HuH-7 (cell line): ENCODE results near the gene LRRC28.

Source experiments
- DNase-seq: peaks from one replicate; pipeline ENCODE4 v3.0.0; 2011; ENCODE audit warnings: low spot score

The LRRC28 gene

DNA sequence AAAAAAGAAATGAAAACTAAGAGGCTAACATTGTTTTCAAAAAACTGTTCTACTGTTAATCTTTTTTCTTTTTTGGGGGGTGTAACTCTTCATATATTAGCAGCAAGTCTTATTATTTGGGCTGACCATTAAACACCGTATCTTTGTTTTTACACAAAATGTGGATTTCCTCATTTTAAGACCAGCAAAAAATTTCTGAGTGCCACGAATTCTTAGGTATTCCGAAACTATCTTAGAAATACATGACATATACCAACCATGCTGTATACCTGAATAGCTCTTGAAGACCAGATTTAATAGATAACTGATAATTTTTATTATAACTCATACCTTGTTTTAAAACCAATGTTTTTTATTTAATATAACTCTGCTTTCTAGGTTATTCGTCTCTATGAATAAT is 1.3 kb upstream of the LRRC28 start:
- no peak for DNase-seq

- no peak for DNase-seq
Measured at GRCh38 chr15:99250494-99250856, 806 bp upstream of the LRRC28 start.

GRCh38 chr15:99252326-99252725 is 1.0 kb downstream of the LRRC28 start:
- DNase-seq = no peak

- DNase-seq = no peak
Measured at GRCh38 chr15:99253381-99254090, 2.3 kb downstream of the LRRC28 start.

DNA sequence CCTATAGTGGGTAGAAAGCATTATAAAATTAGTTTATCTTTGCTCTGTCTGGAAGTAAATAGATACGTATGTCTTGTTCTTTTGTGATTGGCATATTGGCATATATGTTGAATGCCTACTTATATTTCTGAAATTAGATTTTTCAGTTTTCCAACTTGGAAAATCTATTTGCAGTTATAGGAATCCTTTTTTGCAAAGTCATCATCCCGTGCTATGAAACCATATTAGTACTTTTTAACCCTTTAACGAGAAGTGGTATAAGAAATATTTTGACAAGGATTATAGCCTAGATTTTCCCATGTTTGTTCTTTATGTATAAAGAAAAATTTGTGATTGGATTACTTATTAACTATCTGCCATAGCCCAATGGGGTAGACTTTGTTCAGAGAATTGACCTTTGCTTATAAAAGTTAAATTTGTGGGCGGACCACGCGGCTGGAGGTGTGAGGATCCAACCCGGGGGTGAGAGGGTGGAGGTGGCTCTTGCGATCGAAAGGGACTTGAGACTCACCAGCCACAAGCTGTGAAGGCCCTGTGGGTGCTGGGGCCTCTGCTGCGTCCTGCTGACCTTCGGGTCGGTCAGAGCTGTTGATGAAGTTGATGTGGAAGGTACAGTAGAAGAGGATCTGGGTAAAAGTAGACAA is 5.9 kb downstream of the LRRC28 start:
- DNase-seq = peak; percentile 26

DNA sequence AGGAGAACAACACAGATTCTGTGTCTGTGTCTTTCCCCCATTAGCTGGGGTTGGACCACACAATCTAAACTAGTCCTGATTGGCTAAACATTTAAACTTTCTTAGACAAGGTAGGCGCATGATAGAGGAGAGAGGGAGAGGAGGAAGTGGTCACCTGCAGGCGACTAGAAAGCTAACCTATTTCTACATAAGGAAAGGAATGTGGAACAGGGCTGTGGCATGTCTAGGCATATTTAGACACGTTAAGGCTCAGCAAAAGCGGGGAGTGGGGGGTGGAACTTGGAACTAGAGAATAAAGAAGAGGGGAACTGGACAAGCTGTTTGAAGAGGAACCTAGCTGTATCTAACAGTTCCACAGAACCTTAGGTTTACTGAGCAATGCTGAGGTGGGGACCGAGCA is 12.8 kb downstream of the LRRC28 start:
- no peak for DNase-seq

- DNase-seq = no peak
Measured at GRCh38 chr15:99265541-99266070, 14.3 kb downstream of the LRRC28 start.

DNA sequence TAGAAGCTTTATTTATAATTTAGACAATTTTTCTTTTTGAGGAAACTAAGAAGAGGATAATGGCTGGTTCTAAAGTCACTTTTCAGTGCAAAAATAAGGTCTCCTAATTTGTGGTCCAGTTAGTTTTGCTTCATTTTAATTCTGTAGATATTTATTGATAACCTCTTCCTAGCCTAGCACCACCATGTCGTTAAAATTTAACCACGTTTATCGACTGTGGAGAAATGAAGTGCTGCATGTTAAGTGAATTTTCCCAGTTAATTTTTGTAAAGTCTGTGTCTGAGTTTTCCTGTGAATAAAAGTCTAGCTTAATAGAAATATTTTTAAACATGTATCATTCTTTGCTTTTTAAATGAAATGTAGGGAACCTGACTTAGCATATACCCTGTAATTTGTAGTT is 16.7 kb downstream of the LRRC28 start:
- no peak for DNase-seq

DNA sequence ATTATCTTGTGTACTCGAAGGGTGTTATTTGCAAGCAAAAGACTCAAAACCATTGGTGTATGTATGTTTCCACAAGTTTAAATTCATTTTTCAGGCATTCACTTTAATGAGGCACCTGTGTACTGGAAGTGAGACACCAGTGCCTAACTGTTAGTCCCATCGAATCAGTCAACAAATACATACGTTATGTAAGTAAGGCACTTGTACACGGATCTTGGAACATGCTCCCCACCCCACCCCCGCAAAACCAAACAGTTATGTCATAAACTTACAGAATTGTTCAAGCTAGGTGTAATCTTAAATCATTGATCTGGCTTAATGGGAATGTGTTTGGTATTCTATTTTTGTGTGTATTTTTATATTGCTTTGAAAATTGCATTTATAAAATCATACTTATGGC is 17.1 kb downstream of the LRRC28 start:
- no peak for DNase-seq

- DNase-seq = no peak
Measured at GRCh38 chr15:99273801-99274200, 22.5 kb downstream of the LRRC28 start.

DNA sequence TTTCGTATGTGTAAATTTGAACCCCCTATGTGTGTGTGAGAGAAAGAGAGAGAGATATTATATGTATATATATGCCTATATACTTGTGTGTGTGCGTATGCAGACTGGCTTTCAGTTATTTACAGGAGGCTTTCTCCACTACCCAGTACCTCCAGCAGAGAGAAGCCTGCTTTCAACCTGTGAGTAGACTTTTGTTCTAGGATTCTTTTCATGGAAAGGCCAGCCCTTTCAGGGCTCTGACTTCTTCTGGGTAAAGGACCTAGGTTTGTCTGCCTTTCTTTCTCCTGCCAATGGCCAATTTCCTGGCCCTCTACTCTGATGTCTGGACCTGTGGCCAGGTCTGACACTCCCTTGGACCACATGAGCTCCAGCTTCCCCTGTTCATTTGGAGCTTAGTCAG is 23.8 kb downstream of the LRRC28 start:
- DNase-seq = no peak

- no peak for DNase-seq
Measured at GRCh38 chr15:99275525-99276128, 24.3 kb downstream of the LRRC28 start.

DNA sequence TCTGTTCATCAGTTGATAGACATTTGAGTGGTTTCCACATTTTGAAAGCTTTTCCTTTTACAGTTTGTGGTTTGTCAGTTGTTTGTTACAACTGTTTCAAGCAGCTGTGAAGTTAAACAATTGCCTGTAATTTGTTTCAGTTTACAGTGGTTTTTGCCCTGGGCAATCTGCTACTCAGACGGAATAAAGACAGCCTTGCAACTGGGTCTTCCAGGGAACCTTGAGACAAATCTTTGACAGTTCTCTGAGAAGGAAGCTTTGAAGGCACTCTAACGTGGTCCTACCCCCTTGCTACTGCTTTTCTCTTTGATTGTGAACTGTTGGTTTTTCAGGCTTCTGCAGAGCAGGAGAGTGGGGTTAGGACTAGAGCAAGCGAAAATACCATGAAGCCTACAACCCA is 28.0 kb downstream of the LRRC28 start:
- DNase-seq = no peak

DNA sequence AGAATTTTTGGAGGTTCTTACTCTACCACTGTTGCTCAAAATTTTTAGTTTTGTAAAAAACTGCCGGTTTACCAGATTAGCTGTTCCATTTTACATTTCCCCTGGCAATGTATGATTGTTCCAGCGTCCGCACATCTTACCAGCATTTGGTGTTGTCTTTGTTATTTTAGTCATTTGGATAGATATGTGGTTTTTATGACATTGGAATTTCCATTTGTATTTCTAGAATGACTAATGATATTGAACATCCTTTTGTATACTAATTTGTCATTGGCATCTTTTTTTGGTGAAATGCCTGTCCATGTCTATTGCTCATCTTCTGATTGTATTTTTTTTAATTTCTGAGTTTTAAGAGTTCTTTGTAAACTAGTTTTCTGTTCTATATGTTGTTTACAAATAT is 28.5 kb downstream of the LRRC28 start:
- no peak for DNase-seq

GRCh38 chr15:99282121-99282520 is 30.8 kb downstream of the LRRC28 start:
- no peak for DNase-seq

GRCh38 chr15:99282586-99282985 is 31.3 kb downstream of the LRRC28 start:
- DNase-seq = no peak

- no peak for DNase-seq
Measured at GRCh38 chr15:99283717-99284116, 32.4 kb downstream of the LRRC28 start.

DNA sequence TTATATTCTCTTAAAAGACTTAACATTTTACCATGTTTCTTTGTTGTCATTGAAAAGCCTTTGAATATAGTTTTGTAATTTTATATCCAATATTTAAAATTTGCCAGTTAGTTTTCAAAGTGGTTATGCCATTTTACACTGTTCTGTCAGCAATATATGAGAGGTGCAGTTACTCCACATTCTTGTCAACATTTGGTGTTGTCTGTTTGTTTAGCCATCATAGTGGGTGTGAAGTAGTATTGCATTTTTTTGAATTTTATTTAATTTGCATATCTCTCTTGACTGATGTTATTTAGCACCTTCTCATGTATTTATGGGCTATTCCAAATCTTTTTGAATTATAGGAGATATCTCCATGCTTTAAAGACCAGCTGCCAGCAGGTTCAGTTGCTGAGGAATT is 40.4 kb downstream of the LRRC28 start:
- no peak for DNase-seq

GRCh38 chr15:99295840-99296239 is 44.6 kb downstream of the LRRC28 start:
- peak; percentile 14 for DNase-seq

DNA sequence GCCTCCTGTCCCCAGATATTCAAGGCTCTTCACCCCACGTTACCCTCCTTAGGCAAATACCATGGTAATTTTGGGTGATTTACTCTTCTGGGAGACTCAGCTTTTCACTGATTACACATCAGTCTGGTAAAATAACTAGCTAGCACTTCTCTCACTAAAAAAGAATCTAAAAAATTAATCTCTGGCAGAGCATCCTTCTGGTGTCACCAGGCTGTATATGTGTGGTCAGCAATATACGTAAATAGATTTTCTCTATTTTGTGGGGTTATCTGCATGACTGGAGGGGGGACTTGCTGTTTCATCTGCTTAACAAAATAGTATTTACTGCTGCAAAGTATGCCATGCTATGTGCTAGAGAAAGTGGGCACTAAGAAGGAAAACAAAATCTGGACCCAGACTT is 45.1 kb downstream of the LRRC28 start:
- DNase-seq = no peak

DNA sequence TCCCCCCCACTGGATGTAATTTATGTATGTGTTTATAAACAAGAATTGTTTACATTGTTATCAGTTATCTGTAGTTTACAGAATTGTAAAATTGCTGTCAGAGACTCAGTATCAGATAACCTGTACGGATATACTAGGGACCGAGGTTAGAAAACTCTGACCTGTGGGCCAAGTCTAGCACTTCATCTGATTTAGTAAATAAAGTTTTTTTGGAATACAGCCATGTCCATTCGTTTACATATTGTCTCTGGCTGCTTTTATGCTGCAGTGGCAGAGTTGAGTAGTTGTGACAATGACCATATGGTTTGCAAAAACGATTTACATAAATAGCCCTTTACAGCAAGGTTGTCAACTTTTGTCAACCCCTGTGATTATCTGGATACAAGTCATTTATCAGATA is 52.6 kb downstream of the LRRC28 start:
- no peak for DNase-seq

- DNase-seq = no peak
Measured at GRCh38 chr15:99305761-99306505, 54.7 kb downstream of the LRRC28 start.
